HepG2 (cell line): ENCODE data around the gene NPDC1. TPM values are rescaled to one million over a fixed set of nuclear protein-coding genes. Genes with fewer than 3 reads are reported as not detected.
A peak's percentile ranks its signal among the peaks of the same experiment; 100 is the strongest.

Experiments used
- ARHGAP35 ChIP-seq: sonication (generic); formaldehyde crosslinking; IDR thresholded peaks from 2 replicates; pipeline ENCODE4 v1.9.0; 2022; ENCODE audit warnings: mild to moderate bottlenecking, inconsistent platforms, moderate library complexity, missing genetic modification reagents, borderline replicate concordance
- BCL3 ChIP-seq: sonication (generic); formaldehyde crosslinking; IDR thresholded peaks from 2 replicates; pipeline ENCODE4 v1.5.1; 2020; ENCODE audit warnings: mild to moderate bottlenecking, missing genetic modification reagents, moderate library complexity
- BCLAF1 ChIP-seq: fragments of 450-650 bp; IDR thresholded peaks from 2 replicates; pipeline ENCODE4 v1.6.1; 2017; ENCODE audit warnings: mild to moderate bottlenecking
- DBP ChIP-seq: sonication (generic); formaldehyde crosslinking; IDR thresholded peaks from 2 replicates; pipeline ENCODE4 v1.4.0; 2020; ENCODE audit warnings: missing genetic modification reagents; ENCODE audit errors: not compliant biosample characterization
- FOXC1 ChIP-seq: sonication (generic); formaldehyde crosslinking; IDR thresholded peaks from 2 replicates; pipeline ENCODE4 v1.8.0; 2022; ENCODE audit warnings: mild to moderate bottlenecking, missing genetic modification reagents, borderline replicate concordance
- ISL2 ChIP-seq: sonication (generic); formaldehyde crosslinking; IDR thresholded peaks from 2 replicates; pipeline ENCODE4 v1.5.0; 2020; ENCODE audit warnings: missing genetic modification reagents
- RAD51 ChIP-seq: fragments of 450-650 bp; IDR thresholded peaks from 2 replicates; pipeline ENCODE4 v1.6.1; 2016; ENCODE audit warnings: borderline replicate concordance
- SP4 ChIP-seq: sonication (generic); formaldehyde crosslinking; IDR thresholded peaks from 2 replicates; pipeline ENCODE4 v1.8.1; 2023; ENCODE audit warnings: mild to moderate bottlenecking, missing genetic modification reagents
- ZFP36L1 ChIP-seq: sonication (generic); formaldehyde crosslinking; IDR thresholded peaks from 2 replicates; pipeline ENCODE4 v1.8.0; 2022; ENCODE audit warnings: mild to moderate bottlenecking, missing genetic modification reagents, moderate library complexity
- ZFP82 ChIP-seq: sonication (generic); formaldehyde crosslinking; IDR thresholded peaks from 2 replicates; pipeline ENCODE4 v1.5.1; 2020; ENCODE audit warnings: mild to moderate bottlenecking, missing genetic modification reagents, borderline replicate concordance
- ZNF276 ChIP-seq: sonication (generic); formaldehyde crosslinking; IDR thresholded peaks from 2 replicates; pipeline ENCODE4 v1.4.0; 2020; ENCODE audit warnings: mild to moderate bottlenecking, low read depth, missing genetic modification reagents
- ZNF292 ChIP-seq: sonication (generic); formaldehyde crosslinking; IDR thresholded peaks from 2 replicates; pipeline ENCODE4 v1.8.1; 2022; ENCODE audit warnings: mild to moderate bottlenecking, low read depth, missing genetic modification reagents, borderline replicate concordance
- ZNF547 ChIP-seq: sonication (generic); formaldehyde crosslinking; IDR thresholded peaks from 2 replicates; pipeline ENCODE4 v1.5.1; 2020; ENCODE audit warnings: mild to moderate bottlenecking, missing genetic modification reagents
- ZNF597 ChIP-seq: sonication (generic); formaldehyde crosslinking; IDR thresholded peaks from 2 replicates; pipeline ENCODE4 v1.5.0; 2020; ENCODE audit warnings: missing genetic modification reagents
- ZNF703 ChIP-seq: sonication (generic); formaldehyde crosslinking; IDR thresholded peaks from 2 replicates; pipeline ENCODE4 v1.5.1; 2020; ENCODE audit warnings: missing genetic modification reagents, mild to moderate bottlenecking, moderate library complexity, borderline replicate concordance
- ZNF770 ChIP-seq: sonication (generic); formaldehyde crosslinking; IDR thresholded peaks from 2 replicates; pipeline ENCODE4 v1.5.0; 2020; ENCODE audit warnings: mild to moderate bottlenecking, missing genetic modification reagents
- ZSCAN9 ChIP-seq: IDR thresholded peaks from 2 replicates; pipeline ENCODE4 v1.6.1; 2016; ENCODE audit warnings: borderline replicate concordance
- polyA plus RNA-seq, 8 experiments: library from polyadenylated mRNA; depleted of rRNA in 3 of 8; stranded (reverse) in 7 of 8; unstranded in 1 of 8; fragments of >200 nt; fragmentation: Illumina TruSeq in 4 of 8; extraction: Trizol in 4 of 8; gene quantifications; 2 replicates each; pipeline versions ENCODE4 v1.2.1 to v1.2.3, GENCODE V29; 2011 to 2016; ENCODE audit warnings: low read depth in 4 of 8, missing spikeins in 1 of 8, mixed read lengths in 1 of 8; ENCODE audit not compliant: insufficient read depth in 1 of 8
- total RNA-seq, 5 experiments: library from RNA; depleted of rRNA; stranded (reverse); fragments of >200 nt; fragmentation: Illumina TruSeq; extraction: Trizol; gene quantifications; 2 replicates each; pipeline ENCODE4 v1.2.3, GENCODE V29; 2016; ENCODE audit warnings: low read depth in 1 of 5

The NPDC1 gene
- total and polyA plus RNA-seq, 2 of the 13 experiments (the other 11 are each of a cell fraction or from before 2014, with no cell fraction given), result 0.84 to 5.4 TPM

- peak; percentile 45; the same call in 1 of the 2 replicates for TF ChIP-seq ZNF770 (CRISPR knock-in tag)
- peak; percentile 8; the same call in 1 of the 2 replicates for TF ChIP-seq ZNF703 (CRISPR knock-in tag)
- peak; percentile 51 for TF ChIP-seq DBP
- no peak for TF ChIP-seq BCLAF1
- peak; percentile 85 for TF ChIP-seq SP4 (CRISPR knock-in tag)
- TF ChIP-seq ZFP82 (CRISPR knock-in tag), result peak; percentile 80; the same call in 1 of the 2 replicates
- TF ChIP-seq ARHGAP35 (CRISPR knock-in tag), result no peak
- 0 out of 2 replicates have a peak, but pooled peaks have one; percentile 40 for TF ChIP-seq BCL3 (CRISPR knock-in tag)
- TF ChIP-seq ZNF292 (CRISPR knock-in tag), result no peak
- TF ChIP-seq ZFP36L1 (CRISPR knock-in tag), result 0 out of 2 replicates have a peak, but pooled peaks have one; percentile 71
- TF ChIP-seq RAD51, result peak; percentile 57; the same call in 1 of the 2 replicates
- TF ChIP-seq FOXC1 (CRISPR knock-in tag), result no peak
- peak; percentile 34 for TF ChIP-seq ZNF276
- peak; percentile 73; the same call in 1 of the 2 replicates for TF ChIP-seq ZNF547 (CRISPR knock-in tag)
- TF ChIP-seq ZNF597 (CRISPR knock-in tag), result no peak
- 0 out of 2 replicates have a peak, but pooled peaks have one; percentile 8 for TF ChIP-seq ISL2 (CRISPR knock-in tag)
- TF ChIP-seq ZSCAN9 (CRISPR knock-in tag), result 0 out of 2 replicates have a peak, but pooled peaks have one; percentile 62
Observed at GRCh38 chr9:137086531-137087408, 40.8 kb upstream of the NPDC1 start, which contains the start of gene MAN1B1 (continued).
